Loucy (cell line): ENCODE measurements around the gene KCNJ6.

Experiments
- H2AFZ ChIP-seq: fragments of 200-600 bp; sonication (generic); 2 replicates; pipeline ENCODE4 v1.6.0; 2016; ENCODE audit warnings: antibody characterized with exemption, mild to moderate bottlenecking, low read length, moderate library complexity
- H3F3A ChIP-seq: fragments of 200-600 bp; 2 replicates; pipeline ENCODE4 v1.6.0; 2016; ENCODE audit warnings: antibody characterized with exemption, low read depth, mild to moderate bottlenecking
- H3K27me3 ChIP-seq: fragments of 200-600 bp; sonication (generic); 2 replicates; pipeline ENCODE4 v1.6.1; 2014; ENCODE audit warnings: low read length, mild to moderate bottlenecking; ENCODE audit not compliant: insufficient read depth, poor library complexity, severe bottlenecking
- H3K36me3 ChIP-seq: fragments of 200-600 bp; sonication (generic); 2 replicates; pipeline ENCODE4 v1.6.1; 2016; ENCODE audit warnings: low read length; ENCODE audit not compliant: insufficient read depth
- H3K4me1 ChIP-seq: fragments of 200-600 bp; sonication (generic); 2 replicates; pipeline ENCODE4 v1.5.1; 2014; ENCODE audit warnings: low read length, mild to moderate bottlenecking; ENCODE audit not compliant: insufficient read depth, poor library complexity, severe bottlenecking
- H3K4me2 ChIP-seq: fragments of 200-600 bp; sonication (generic); 2 replicates; pipeline ENCODE4 v1.6.0; 2014; ENCODE audit warnings: antibody characterized with exemption, low read length, low read depth, mild to moderate bottlenecking; ENCODE audit not compliant: poor library complexity, severe bottlenecking
- H3K4me3 ChIP-seq: fragments of 200-600 bp; sonication (generic); 2 replicates; pipeline ENCODE4 v1.5.1; 2014; ENCODE audit warnings: low read length, mild to moderate bottlenecking, mixed read lengths; ENCODE audit not compliant: poor library complexity, severe bottlenecking
- H3K79me2 ChIP-seq: fragments of 200-600 bp; sonication (generic); 2 replicates; pipeline ENCODE4 v1.6.1; 2014; ENCODE audit warnings: low read length; ENCODE audit not compliant: insufficient read depth
- H3K9ac ChIP-seq: fragments of 200-600 bp; sonication (generic); 2 replicates; pipeline ENCODE4 v1.6.0; 2014; ENCODE audit warnings: mild to moderate bottlenecking, low read depth, low read length, moderate library complexity; ENCODE audit not compliant: poor library complexity, severe bottlenecking
- H3K9me2 ChIP-seq: fragments of 200-600 bp; sonication (generic); replicated peaks from 2 replicates; pipeline ENCODE4 v1.6.1; 2016; ENCODE audit warnings: low read depth, low read length, mixed read lengths
- H3K9me3 ChIP-seq: fragments of 200-600 bp; sonication (generic); 2 replicates; pipeline ENCODE4 v1.6.1; 2014; ENCODE audit warnings: mild to moderate bottlenecking, antibody characterized with exemption, low read length, low read depth; ENCODE audit not compliant: insufficient read depth
- H4K20me1 ChIP-seq: fragments of 200-600 bp; sonication (generic); 2 replicates; pipeline ENCODE4 v1.6.0; 2014; ENCODE audit warnings: antibody characterized with exemption, low read length, mild to moderate bottlenecking; ENCODE audit not compliant: insufficient read depth, poor library complexity, severe bottlenecking
- EZH2phosphoT487 ChIP-seq: fragments of 200-600 bp; IDR thresholded peaks from 2 replicates; pipeline ENCODE4 v1.6.1; 2018; ENCODE audit warnings: antibody characterized with exemption, mild to moderate bottlenecking, moderate library complexity, borderline replicate concordance
- TF ChIP-seq, protein P1 (sequence below): fragments of 200-600 bp; sonication (generic); conservative IDR thresholded peaks from 2 replicates; pipeline ENCODE4 v1.5.1; 2014; ENCODE audit warnings: mild to moderate bottlenecking, antibody characterized with exemption, low read length

The KCNJ6 gene

DNA sequence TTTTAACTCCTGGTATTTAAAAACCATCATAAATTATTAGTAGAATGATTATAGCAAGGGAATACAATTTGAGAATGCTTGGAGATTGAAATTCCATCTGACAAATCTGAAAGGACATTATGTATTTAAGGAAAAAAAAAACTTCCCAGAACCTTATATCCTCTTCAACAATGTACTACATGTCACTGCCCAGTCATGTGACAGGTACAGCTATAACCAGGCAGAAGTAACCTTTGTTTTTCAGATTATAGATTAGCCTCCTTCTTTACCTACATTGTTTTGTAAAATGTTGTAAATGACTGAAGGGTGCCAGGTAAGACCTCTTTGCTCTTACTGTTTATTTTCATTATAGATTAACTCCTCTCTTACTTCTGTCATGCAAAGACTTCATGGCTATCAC, 96.9 kb downstream of the KCNJ6 start:
- H3K9me3 ChIP-seq, result no peaks in the 10 kb centered on the region
- no peak overlapping the region for H3K4me3 ChIP-seq
- no peaks in the 10 kb centered on the region for H3K9me2 ChIP-seq
- H2AFZ ChIP-seq, result no peak overlapping the region
- no peaks in the 10 kb centered on the region for H3K27me3 ChIP-seq
- H4K20me1 ChIP-seq, result no peaks in the 10 kb centered on the region
- no peak overlapping the region for H3K4me2 ChIP-seq
- H3K36me3 ChIP-seq, result no peaks in the 10 kb centered on the region
- no peak for TF ChIP-seq EZH2phosphoT487
- TF ChIP-seq, protein P1, sequence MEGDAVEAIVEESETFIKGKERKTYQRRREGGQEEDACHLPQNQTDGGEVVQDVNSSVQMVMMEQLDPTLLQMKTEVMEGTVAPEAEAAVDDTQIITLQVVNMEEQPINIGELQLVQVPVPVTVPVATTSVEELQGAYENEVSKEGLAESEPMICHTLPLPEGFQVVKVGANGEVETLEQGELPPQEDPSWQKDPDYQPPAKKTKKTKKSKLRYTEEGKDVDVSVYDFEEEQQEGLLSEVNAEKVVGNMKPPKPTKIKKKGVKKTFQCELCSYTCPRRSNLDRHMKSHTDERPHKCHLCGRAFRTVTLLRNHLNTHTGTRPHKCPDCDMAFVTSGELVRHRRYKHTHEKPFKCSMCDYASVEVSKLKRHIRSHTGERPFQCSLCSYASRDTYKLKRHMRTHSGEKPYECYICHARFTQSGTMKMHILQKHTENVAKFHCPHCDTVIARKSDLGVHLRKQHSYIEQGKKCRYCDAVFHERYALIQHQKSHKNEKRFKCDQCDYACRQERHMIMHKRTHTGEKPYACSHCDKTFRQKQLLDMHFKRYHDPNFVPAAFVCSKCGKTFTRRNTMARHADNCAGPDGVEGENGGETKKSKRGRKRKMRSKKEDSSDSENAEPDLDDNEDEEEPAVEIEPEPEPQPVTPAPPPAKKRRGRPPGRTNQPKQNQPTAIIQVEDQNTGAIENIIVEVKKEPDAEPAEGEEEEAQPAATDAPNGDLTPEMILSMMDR, result no peak
- H3K4me1 ChIP-seq, result no peaks in the 10 kb centered on the region
- no peak overlapping the region for H3K9ac ChIP-seq
- no peaks in the 10 kb centered on the region for H3K79me2 ChIP-seq
- H3F3A ChIP-seq, result no peaks in the 10 kb centered on the region

DNA sequence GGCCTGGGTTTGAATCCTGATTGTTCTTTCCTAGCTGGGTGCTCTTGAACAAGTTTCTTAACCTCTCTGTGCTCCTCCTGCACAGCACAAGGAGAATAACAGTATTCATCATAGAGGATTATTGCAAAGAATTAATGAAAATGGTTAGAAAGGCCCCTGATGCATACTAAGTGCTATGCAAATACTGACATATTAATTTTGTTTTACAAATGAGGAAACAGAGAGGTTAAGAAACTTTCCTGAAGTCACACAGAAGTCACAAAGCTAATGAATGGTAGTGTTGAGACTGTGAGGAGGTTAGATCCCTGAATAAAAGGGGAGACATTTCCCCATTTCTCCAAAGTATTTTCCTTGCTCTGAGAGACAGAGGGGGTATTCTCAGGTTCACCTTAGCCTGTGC, 99.0 kb downstream of the KCNJ6 start:
- H3K4me2 ChIP-seq, result no peak overlapping the region
- no peaks in the 10 kb centered on the region for H4K20me1 ChIP-seq
- H3K9me3 ChIP-seq, result no peaks in the 10 kb centered on the region
- no peaks in the 10 kb centered on the region for H3K36me3 ChIP-seq
- H3K4me1 ChIP-seq, result no peaks in the 10 kb centered on the region
- no peak for TF ChIP-seq EZH2phosphoT487
- TF ChIP-seq, protein P1, result no peak
- no peak overlapping the region for H2AFZ ChIP-seq
- H3K9ac ChIP-seq, result no peak overlapping the region
- no peak overlapping the region for H3K4me3 ChIP-seq
- no peaks in the 10 kb centered on the region for H3K27me3 ChIP-seq
- H3F3A ChIP-seq, result no peaks in the 10 kb centered on the region
- H3K79me2 ChIP-seq, result no peaks in the 10 kb centered on the region
- no peaks in the 10 kb centered on the region for H3K9me2 ChIP-seq

DNA sequence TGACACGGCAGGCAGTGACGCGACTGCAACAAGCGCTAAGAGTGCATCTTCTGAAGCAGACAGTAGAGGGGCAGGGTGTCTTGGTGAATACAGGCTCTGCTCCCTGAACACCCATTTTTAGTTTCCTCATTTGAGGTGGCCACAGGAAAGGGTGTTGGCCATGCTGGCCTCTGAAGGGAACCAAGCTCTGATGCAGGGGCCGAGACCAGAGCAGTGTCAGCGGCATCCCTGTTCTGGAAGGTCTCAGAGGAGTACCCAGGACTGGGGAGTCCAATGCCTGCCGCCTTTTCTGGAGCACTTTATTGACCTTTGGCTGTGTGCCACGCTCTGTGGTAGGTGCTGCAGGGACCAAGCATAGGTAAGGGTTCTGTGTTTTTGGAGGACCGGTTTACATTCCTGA, 100.4 kb downstream of the KCNJ6 start:
- Histone ChIP-seq H3K9me3 (no peaks in the 10 kb centered on the region), H3K4me2 (no peak overlapping the region), H3K79me2 (no peaks in the 10 kb centered on the region), H3K27me3 (no peaks in the 10 kb centered on the region), H3F3A (no peaks in the 10 kb centered on the region), H4K20me1 (no peaks in the 10 kb centered on the region), H3K4me1 (no peaks in the 10 kb centered on the region), H3K36me3 (no peaks in the 10 kb centered on the region), H3K9me2 (no peaks in the 10 kb centered on the region), H3K9ac (no peak overlapping the region), H3K4me3 (no peak overlapping the region), H2AFZ (no peak overlapping the region)
- TF ChIP-seq, protein P1, result no peak
- no peak for TF ChIP-seq EZH2phosphoT487
